H9 (cell line): ENCODE data around the gene DDX21. TPM values are rescaled to one million over a fixed set of nuclear protein-coding genes. Genes with fewer than 3 reads are reported as not detected.

Experiments
- DNase-seq: peaks from one replicate; pipeline ENCODE4 v3.0.0-alpha.2; 2017
- H2AFZ ChIP-seq: one replicate; pipeline ENCODE4 v1.6.1; 2013; ENCODE audit warnings: mild to moderate bottlenecking, low read length, control low read depth, moderate library complexity
- H2AK5ac ChIP-seq: 2 replicates; pipeline ENCODE4 v1.6.1; 2013; ENCODE audit warnings: low read length, control low read depth, mixed read lengths; ENCODE audit not compliant: insufficient read length
- H2BK120ac ChIP-seq: one replicate; pipeline ENCODE4 v1.6.1; 2013; ENCODE audit warnings: low read depth, mild to moderate bottlenecking, low read length, control low read depth, inconsistent platforms; ENCODE audit not compliant: poor library complexity, severe bottlenecking
- H2BK12ac ChIP-seq: 2 replicates; pipeline ENCODE4 v1.6.1; 2013; ENCODE audit warnings: low read length, control low read depth, mixed read lengths, low read depth; ENCODE audit not compliant: insufficient read length
- H2BK15ac ChIP-seq: 2 replicates; pipeline ENCODE4 v1.6.1; 2013; ENCODE audit warnings: low read depth, low read length, control low read depth
- H2BK20ac ChIP-seq: one replicate; pipeline ENCODE4 v1.6.1; 2013; ENCODE audit warnings: low read depth, mild to moderate bottlenecking, low read length, control low read depth, inconsistent platforms; ENCODE audit not compliant: poor library complexity, severe bottlenecking
- H2BK5ac ChIP-seq: 2 replicates; pipeline ENCODE4 v1.6.1; 2013; ENCODE audit warnings: low read length, control low read depth, mixed read lengths; ENCODE audit not compliant: insufficient read length
- H3K14ac ChIP-seq: 2 replicates; pipeline ENCODE4 v1.6.1; 2013; ENCODE audit warnings: low read length, control low read depth; ENCODE audit not compliant: insufficient read depth
- H3K18ac ChIP-seq: 2 replicates; pipeline ENCODE4 v1.6.1; 2013; ENCODE audit warnings: low read depth, mild to moderate bottlenecking, mixed read lengths, low read length, control low read depth; ENCODE audit not compliant: insufficient read length
- H3K23ac ChIP-seq: 2 replicates; pipeline ENCODE4 v1.6.1; 2013; ENCODE audit warnings: low read length, control low read depth, mixed read lengths, low read depth; ENCODE audit not compliant: insufficient read length
- H3K23me2 ChIP-seq: 2 replicates; pipeline ENCODE4 v1.6.1; 2013; ENCODE audit warnings: low read depth, mild to moderate bottlenecking, mixed read lengths, low read length, control low read depth; ENCODE audit not compliant: insufficient read length, poor library complexity, severe bottlenecking
- H3K27ac ChIP-seq: 2 replicates; pipeline ENCODE4 v1.5.1; 2013; ENCODE audit warnings: low read length, control low read depth, mixed read lengths, low read depth; ENCODE audit not compliant: insufficient read length
- H3K27me3 ChIP-seq: 2 replicates; pipeline ENCODE4 v1.6.1; 2013; ENCODE audit warnings: low read length, control low read depth, inconsistent platforms; ENCODE audit not compliant: insufficient read depth
- H3K4ac ChIP-seq: 2 replicates; pipeline ENCODE4 v1.6.1; 2013; ENCODE audit warnings: low read depth, mild to moderate bottlenecking, control low read depth, inconsistent platforms, low read length, moderate library complexity
- H3K4me1 ChIP-seq: 2 replicates; pipeline ENCODE4 v1.6.1; 2013; ENCODE audit warnings: low read length, control low read depth, inconsistent platforms; ENCODE audit not compliant: insufficient read depth
- H3K4me2 ChIP-seq: 2 replicates; pipeline ENCODE4 v1.6.1; 2013; ENCODE audit warnings: low read length, control low read depth, mixed read lengths; ENCODE audit not compliant: insufficient read length, insufficient read depth
- H3K56ac ChIP-seq: 2 replicates; pipeline ENCODE4 v1.6.1; 2013; ENCODE audit warnings: low read depth, mild to moderate bottlenecking, mixed read lengths, low read length, control low read depth; ENCODE audit not compliant: insufficient read length
- H3K79me1 ChIP-seq: 2 replicates; pipeline ENCODE4 v1.6.1; 2013; ENCODE audit warnings: low read depth, mild to moderate bottlenecking, moderate library complexity, low read length, control low read depth, inconsistent platforms; ENCODE audit not compliant: insufficient read depth, poor library complexity, severe bottlenecking
- H3K79me2 ChIP-seq: 2 replicates; pipeline ENCODE4 v1.6.1; 2013; ENCODE audit warnings: low read length, control low read depth, inconsistent platforms; ENCODE audit not compliant: insufficient read depth
- H3K9ac ChIP-seq: 2 replicates; pipeline ENCODE4 v1.6.1; 2013; ENCODE audit warnings: low read length, control low read depth, mixed read lengths; ENCODE audit not compliant: insufficient read length; ENCODE audit errors: extremely low read depth
- H3K9me3 ChIP-seq: one replicate; pipeline ENCODE4 v1.6.1; 2013; ENCODE audit warnings: low read depth, low read length, inconsistent platforms; ENCODE audit not compliant: control insufficient read depth
- H3T11ph ChIP-seq: one replicate; pipeline ENCODE4 v1.6.1; 2013; ENCODE audit warnings: mild to moderate bottlenecking, low read length, control low read depth, inconsistent platforms
- H4K20me1 ChIP-seq: one replicate; pipeline ENCODE4 v1.6.1; 2013; ENCODE audit not compliant: control insufficient read depth, insufficient read length, insufficient read depth
- H4K5ac ChIP-seq: 2 replicates; pipeline ENCODE4 v1.6.1; 2013; ENCODE audit warnings: low read depth, mild to moderate bottlenecking, mixed read lengths, low read length, control low read depth; ENCODE audit not compliant: insufficient read length
- H4K8ac ChIP-seq: replicated peaks from 2 replicates; pipeline ENCODE4 v1.6.1; 2013; ENCODE audit warnings: low read length, control low read depth, mixed read lengths, low read depth; ENCODE audit not compliant: insufficient read length
- H4K91ac ChIP-seq: 2 replicates; pipeline ENCODE4 v1.6.1; 2013; ENCODE audit warnings: low read depth, mild to moderate bottlenecking, moderate library complexity, mixed read lengths, low read length, control low read depth; ENCODE audit not compliant: insufficient read length
- H3K27ac Mint-ChIP-seq, 3 experiments: 2 replicates in 2 of 3; 3 replicates in 1 of 3; pipeline ENCODE4 v1.8.0; 2020 to 2021; ENCODE audit warnings: mixed read lengths in 3 of 3, mild to moderate bottlenecking in 1 of 3, moderate library complexity in 1 of 3
- H3K27me3 Mint-ChIP-seq: 2 replicates; pipeline ENCODE4 v1.8.0; 2021; ENCODE audit warnings: low read depth, mild to moderate bottlenecking, moderate library complexity, mixed read lengths
- H3K36me3 Mint-ChIP-seq, 3 experiments: 2 replicates in 2 of 3; 3 replicates in 1 of 3; pipeline ENCODE4 v1.8.0; 2020 to 2021; ENCODE audit warnings: low read depth in 3 of 3, mixed read lengths in 3 of 3; ENCODE audit not compliant: insufficient read depth in 1 of 3
- H3K4me1 Mint-ChIP-seq, 2 experiments: 2 replicates each; pipeline ENCODE4 v1.8.0; 2020; ENCODE audit warnings: mixed read lengths in 2 of 2
- H3K4me3 Mint-ChIP-seq, 2 experiments: 2 replicates in 1 of 2; 3 replicates in 1 of 2; pipeline ENCODE4 v1.8.0; 2020 to 2021; ENCODE audit warnings: mild to moderate bottlenecking in 2 of 2, mixed read lengths in 2 of 2, moderate library complexity in 1 of 2
- H3K9me3 Mint-ChIP-seq, 2 experiments: 2 replicates in 1 of 2; 3 replicates in 1 of 2; pipeline ENCODE4 v1.8.0; 2020; ENCODE audit warnings: mild to moderate bottlenecking in 2 of 2, mixed read lengths in 2 of 2, moderate library complexity in 1 of 2
- CTCF ChIP-seq: fragments of 200-600 bp; sonication (generic); conservative IDR thresholded peaks from 3 replicates; pipeline ENCODE4 v1.8.0; 2021; ENCODE audit warnings: antibody characterized with exemption, mild to moderate bottlenecking
- WGBS: extraction: QIAGEN DNeasy Blood & Tissue Kit; methylation state at CpG from one replicate; pipeline ENCODE4 v1.1.7; 2013; ENCODE audit warnings: missing lambda C conversion rate, low lambda C conversion rate, mixed read lengths; ENCODE audit not compliant: insufficient read length; ENCODE audit errors: extremely low coverage; 5-methylcytosine and 5-hydroxymethylcytosine counted together
- total RNA-seq: library from RNA; stranded (reverse); gene quantifications from 2 replicates; pipeline ENCODE4 v1.2.1, GENCODE V29; 2021

Gene DDX21
- total RNA-seq, 1 experiment from 2014 or later = 180 TPM

- no peak overlapping the region for H3K4me3 Mint-ChIP-seq
- Histone ChIP-seq H3K9me3 (no peaks in the 10 kb centered on the region), H2BK5ac (no peak overlapping the region), H2BK15ac (no peak overlapping the region), H2BK120ac (no peak overlapping the region), H3K79me2 (no peaks in the 10 kb centered on the region), H4K20me1 (no peaks in the 10 kb centered on the region), H3K14ac (no peak overlapping the region), H4K8ac (no peak overlapping the region), H3K4me1 (no peaks in the 10 kb centered on the region), H3K18ac (no peak overlapping the region), H3K4ac (no peak overlapping the region), H3K23ac (no peak overlapping the region), H3K23me2 (no peaks in the 10 kb centered on the region), H3K4me2 (no peak overlapping the region), H2BK12ac (no peak overlapping the region), H3K27me3 (no peaks in the 10 kb centered on the region), H3K56ac (no peak overlapping the region), H3T11ph (no peak overlapping the region), H3K9ac (no peak overlapping the region), H2BK20ac (no peak overlapping the region), H3K27ac (no peak overlapping the region), H4K5ac (no peak overlapping the region), H3K79me1 (no peaks in the 10 kb centered on the region), H2AK5ac (no peak overlapping the region), H4K91ac (no peak overlapping the region), H2AFZ (no peak overlapping the region)
- H3K4me1 Mint-ChIP-seq = no peaks in the 10 kb centered on the region
- H3K36me3 Mint-ChIP-seq = peaks cover under 1 to 38% (median 34%) of the 10 kb centered on the region in 3 experiments; a peak in 5 of 7 replicates
- no peaks in the 10 kb centered on the region for H3K27me3 Mint-ChIP-seq
- H3K9me3 Mint-ChIP-seq = no peaks in the 10 kb centered on the region
- no peak overlapping the region for H3K27ac Mint-ChIP-seq
- TF ChIP-seq CTCF = no peak
- no CpG with 5 or more reads among the region's 6 CpGs for WGBS
- DNase-seq = no peak
These were observed 49.9 kb downstream of the DDX21 start for GRCh38 chr10:69005704-69006485.
